Large intestine (tissue), 3 donors: Measurements from ENCODE around the gene SMAD7. TPM values are rescaled to one million over a fixed set of nuclear protein-coding genes. Genes with fewer than 3 reads are reported as not detected.

Experiments used
- DNase-seq, 2 donors: peaks; one replicate each; pipeline versions ENCODE4 v3.0.0 to v3.0.0-alpha.2; 2013
- H3K27ac ChIP-seq: one replicate; pipeline ENCODE4 v1.5.1; 2013; ENCODE audit warnings: low read length
- H3K27me3 ChIP-seq: 2 replicates; pipeline ENCODE4 v1.6.1; 2013; ENCODE audit warnings: low read length; ENCODE audit not compliant: control insufficient read depth, insufficient read depth
- H3K36me3 ChIP-seq: 2 replicates; pipeline ENCODE4 v1.6.1; 2013; ENCODE audit warnings: low read length; ENCODE audit not compliant: control insufficient read depth, insufficient read depth
- H3K4me1 ChIP-seq: one replicate; pipeline ENCODE4 v1.6.1; 2013; ENCODE audit warnings: low read length; ENCODE audit not compliant: control insufficient read depth, insufficient read depth
- H3K4me3 ChIP-seq: one replicate; pipeline ENCODE4 v1.5.1; 2013; ENCODE audit warnings: low read length
- H3K9me3 ChIP-seq: one replicate; pipeline ENCODE4 v1.6.1; 2013; ENCODE audit warnings: mild to moderate bottlenecking, low read depth, low read length, moderate library complexity; ENCODE audit not compliant: control insufficient read depth
- WGBS: methylation state at CpG from one replicate; pipeline ENCODE4 v1.1.5; 2013; ENCODE audit warnings: low lambda C conversion rate; ENCODE audit not compliant: insufficient coverage; 5-methylcytosine and 5-hydroxymethylcytosine counted together
- polyA plus RNA-seq: library from polyadenylated mRNA; unstranded; fragments of 120-200 nt; gene quantifications from one replicate; pipeline ENCODE4 v1.2.1, GENCODE V29; 2013

SMAD7 gene
- polyA plus RNA-seq, 1 donor, result 59.4 TPM

DNA sequence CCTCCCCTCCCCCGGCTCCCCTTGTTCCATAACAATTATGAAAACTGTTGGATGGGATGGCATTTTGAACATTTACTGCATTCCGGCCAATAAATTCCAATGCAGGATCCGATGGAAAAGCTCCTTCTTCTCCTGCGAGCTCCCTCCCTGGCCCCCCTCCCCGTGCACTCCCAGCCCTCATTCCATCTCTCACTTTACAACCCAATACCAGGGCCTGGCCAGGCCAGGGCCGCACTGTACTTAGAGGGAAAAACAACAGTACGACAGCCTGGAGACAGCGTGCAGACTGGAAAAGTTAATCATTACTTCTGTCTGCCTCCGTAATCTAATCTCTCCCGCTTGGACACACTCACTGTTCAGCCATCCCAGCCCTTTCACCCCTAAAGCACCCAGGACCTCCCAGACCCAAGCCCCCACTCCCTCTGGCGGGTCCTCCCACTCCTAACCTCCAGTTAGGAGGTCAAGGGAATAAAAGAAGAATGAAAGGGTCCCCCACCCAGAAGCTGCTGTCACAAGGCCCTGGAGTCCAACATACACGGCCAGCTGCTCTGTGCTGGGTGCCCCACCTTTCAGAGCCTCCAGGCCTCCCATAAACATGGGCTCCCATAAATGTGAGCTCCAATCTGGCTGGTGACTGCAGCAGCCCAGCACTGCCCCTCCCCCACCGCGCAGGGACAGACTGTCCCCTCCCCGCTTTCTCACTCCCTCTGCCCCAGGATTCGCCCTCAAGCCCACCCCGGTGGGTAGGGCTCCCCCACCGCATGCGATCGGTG is 20.6 kb downstream of the SMAD7 start:
- peak; percentile 92 to 98 for DNase-seq
- peaks cover 97% of the 10 kb centered on the region for H3K4me1 ChIP-seq
- no peaks in the 10 kb centered on the region for H3K27me3 ChIP-seq
- H3K27ac ChIP-seq, result peak overlapping the region; percentile 92
- no CpG with 5 or more reads among the region's 20 CpGs for WGBS
- peaks cover 29% of the 10 kb centered on the region for H3K36me3 ChIP-seq
- H3K9me3 ChIP-seq, result no peaks in the 10 kb centered on the region
- H3K4me3 ChIP-seq, result peak overlapping the region; percentile 18

DNA sequence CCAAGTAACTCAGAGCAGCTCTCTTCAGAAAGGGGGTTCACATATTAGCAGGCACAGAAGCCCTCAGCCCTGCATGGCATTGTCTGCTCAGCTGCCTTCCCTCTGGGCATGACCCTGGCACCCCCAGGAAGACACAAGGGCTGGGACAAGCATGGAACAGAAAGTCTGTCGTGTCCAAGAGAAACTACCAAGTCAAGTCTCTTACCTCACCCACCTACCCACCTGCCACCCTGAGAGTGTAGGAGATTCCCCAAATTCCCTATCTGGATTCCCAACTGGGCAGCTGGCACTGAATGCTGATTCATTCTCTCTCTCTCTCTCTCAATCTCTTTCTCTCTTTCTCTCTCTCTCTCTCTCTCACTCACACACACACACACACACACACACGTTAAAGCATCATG is 21.6 kb downstream of the SMAD7 start:
- no peak for DNase-seq
- peaks cover 97% of the 10 kb centered on the region for H3K4me1 ChIP-seq
- no peaks in the 10 kb centered on the region for H3K27me3 ChIP-seq
- no CpG with 5 or more reads among the region's 2 CpGs for WGBS
- H3K9me3 ChIP-seq, result no peaks in the 10 kb centered on the region
- H3K4me3 ChIP-seq, result peak overlapping the region; percentile 18
- H3K36me3 ChIP-seq, result peaks cover 24% of the 10 kb centered on the region
- H3K27ac ChIP-seq, result peak overlapping the region; percentile 92

DNA sequence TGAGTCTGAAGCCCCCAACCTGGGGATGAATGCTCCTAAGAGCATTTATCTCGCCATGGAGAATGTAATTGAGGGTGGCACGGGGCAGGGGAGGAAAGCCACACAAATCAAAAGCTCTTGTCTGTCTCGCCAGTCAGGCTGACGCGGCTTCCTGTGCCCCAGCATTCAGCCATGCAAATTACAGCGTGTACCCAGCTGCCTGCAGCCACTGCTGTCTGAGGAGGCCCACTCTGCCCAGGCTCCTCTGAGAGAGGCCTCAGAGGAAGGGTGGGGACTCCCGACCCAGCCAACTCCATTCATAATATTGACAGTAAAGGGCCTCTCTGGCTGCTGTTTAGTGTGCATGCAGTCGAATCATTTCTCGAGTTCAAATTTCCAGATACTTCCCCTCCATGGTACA is 22.0 kb downstream of the SMAD7 start:
- Histone ChIP-seq H3K27me3 (no peaks in the 10 kb centered on the region), H3K4me1 (peaks cover 96% of the 10 kb centered on the region), H3K36me3 (peaks cover 20% of the 10 kb centered on the region), H3K9me3 (no peaks in the 10 kb centered on the region), H3K27ac (peak overlapping the region; percentile 92), H3K4me3 (peak overlapping the region; percentile 18)
- DNase-seq, result peak in 1 of 2 donors; percentile 86
- no CpG with 5 or more reads among the region's 9 CpGs for WGBS

DNA sequence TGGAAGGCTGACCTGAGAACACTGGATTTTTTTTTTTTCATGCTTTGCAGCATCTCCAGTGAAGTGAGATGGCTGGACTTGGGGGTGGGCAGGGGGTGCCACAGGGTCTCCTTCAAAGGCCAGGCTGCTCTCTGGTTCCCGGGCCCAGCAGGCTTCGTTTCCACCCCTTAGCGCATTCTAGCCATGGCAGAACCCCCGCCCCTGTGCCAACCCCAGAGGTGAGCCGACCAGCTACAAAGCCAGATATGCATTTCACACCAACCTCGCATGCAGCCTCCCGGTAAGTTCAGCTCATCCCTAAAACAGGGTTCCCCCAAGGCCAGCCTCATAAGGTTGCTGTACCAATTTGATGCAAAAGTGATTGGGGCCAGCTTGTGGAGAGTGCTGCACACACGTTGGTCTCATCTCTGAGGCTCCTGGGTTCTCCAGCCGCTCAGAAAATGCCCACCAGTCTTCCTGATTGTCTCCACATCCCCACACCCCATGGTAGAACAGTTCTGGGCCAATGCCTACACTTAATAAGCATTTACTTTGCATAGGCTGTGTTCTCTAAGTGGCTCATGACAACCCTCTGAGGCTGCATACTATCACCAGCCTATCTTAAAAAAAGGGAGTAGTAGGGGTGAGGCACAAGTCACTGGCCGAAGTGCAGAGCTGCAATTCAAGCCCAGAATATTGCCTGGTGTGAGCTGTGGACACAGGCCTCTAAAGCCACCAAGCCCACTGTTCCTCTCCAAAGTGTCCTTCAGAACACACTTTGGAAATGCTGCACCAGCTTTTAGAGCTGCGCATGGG is 23.3 kb downstream of the SMAD7 start:
- no peak overlapping the region for H3K4me3 ChIP-seq
- no peaks in the 10 kb centered on the region for H3K9me3 ChIP-seq
- peaks cover 18% of the 10 kb centered on the region for H3K36me3 ChIP-seq
- whole genome bisulfite sequencing, result no CpG with 5 or more reads among the region's 11 CpGs
- peak overlapping the region; percentile 92 for H3K27ac ChIP-seq
- H3K4me1 ChIP-seq, result peaks cover 96% of the 10 kb centered on the region
- H3K27me3 ChIP-seq, result no peaks in the 10 kb centered on the region
- no peak for DNase-seq

DNA sequence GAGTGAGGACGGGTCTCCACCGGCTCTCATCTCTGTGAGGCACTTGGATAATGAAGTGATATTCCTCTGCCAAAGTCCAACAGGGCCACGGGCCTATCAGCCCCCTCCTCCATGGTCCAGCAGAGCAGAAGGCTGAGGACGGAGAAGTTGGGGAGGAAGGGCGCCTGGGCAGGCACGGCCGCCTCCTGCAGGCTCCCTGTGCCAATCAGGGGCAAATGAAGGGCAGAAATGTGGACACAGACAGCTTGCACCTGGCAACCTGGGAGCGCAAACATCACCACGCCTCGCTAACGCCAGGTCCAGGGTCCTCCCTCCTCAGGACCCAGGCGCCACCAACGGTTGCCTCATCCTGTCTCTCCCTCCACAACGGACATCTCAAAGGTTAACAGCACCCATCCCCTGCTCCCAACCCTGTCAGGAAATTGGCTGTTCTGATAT is 24.3 kb downstream of the SMAD7 start:
- DNase-seq, result peak; percentile 80 to 85
- Histone ChIP-seq H3K27ac (peak overlapping the region; percentile 92), H3K27me3 (no peaks in the 10 kb centered on the region), H3K4me1 (peaks cover 91% of the 10 kb centered on the region), H3K9me3 (no peaks in the 10 kb centered on the region), H3K4me3 (no peak overlapping the region), H3K36me3 (peaks cover 24% of the 10 kb centered on the region)
- WGBS, result no CpG with 5 or more reads among the region's 14 CpGs

DNA sequence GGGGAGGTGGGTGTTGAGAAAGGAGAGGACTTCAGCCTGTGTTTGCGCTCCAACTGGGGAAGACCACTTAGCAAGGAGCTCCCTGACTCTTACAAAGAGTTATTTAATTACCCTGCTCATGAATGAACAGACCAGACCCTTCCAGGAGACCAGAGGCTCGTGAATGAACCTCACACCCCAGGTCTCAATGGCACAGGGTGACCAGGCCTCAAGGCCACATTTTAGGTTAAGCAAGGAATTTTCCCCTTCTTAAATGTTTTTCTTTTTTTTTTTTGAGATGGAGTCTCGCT is 25.3 kb downstream of the SMAD7 start:
- Histone ChIP-seq H3K27me3 (no peaks in the 10 kb centered on the region), H3K9me3 (no peaks in the 10 kb centered on the region), H3K4me1 (peaks cover 83% of the 10 kb centered on the region), H3K27ac (peak overlapping the region; percentile 83), H3K36me3 (peaks cover 34% of the 10 kb centered on the region), H3K4me3 (no peak overlapping the region)
- DNase-seq, result no peak
- no CpG with 5 or more reads among the region's 3 CpGs for WGBS

DNA sequence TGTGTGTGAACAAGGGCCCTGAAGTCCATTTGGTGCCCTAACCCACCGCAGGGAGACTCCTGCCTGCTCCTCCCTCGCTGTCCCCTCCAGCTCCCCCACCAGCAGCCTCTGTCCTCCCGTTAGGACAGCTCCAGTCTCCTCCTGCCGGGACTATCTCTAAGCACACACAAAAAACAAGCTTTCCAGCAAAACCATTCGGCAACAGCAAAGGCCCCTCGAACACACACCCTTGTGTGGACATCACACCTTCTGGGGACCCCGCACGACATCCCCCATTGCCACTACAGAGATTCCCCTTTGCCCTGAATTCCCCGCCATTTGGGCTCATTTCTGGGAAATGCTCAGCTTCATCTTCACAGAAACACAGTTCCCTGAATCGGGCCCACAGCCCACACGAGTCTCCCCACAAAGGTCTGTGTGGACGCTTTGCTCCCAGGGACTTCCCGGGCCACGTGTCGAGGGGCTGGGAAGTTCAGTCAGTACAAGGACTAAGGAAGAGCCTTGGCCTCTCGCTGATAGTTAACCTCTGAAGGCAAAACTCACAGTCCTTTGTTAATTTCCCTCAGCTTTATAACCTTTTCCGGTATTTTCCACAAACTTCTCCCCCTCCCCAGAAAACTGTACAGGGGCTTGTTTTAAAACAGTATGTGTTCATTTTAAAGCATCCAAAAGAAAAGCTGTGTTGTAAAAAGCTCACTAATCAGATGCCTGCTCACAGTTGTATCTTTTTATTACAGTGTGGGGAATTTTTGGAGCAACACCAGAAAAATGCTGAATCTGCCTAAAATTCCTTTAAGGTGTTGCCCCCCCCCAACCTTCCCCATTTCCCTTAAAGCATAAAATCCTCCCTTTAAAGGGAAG is 25.9 kb downstream of the SMAD7 start:
- no CpG with 5 or more reads among the region's 17 CpGs for WGBS
- DNase-seq, result no peak
- Histone ChIP-seq H3K4me1 (peaks cover 79% of the 10 kb centered on the region), H3K36me3 (peaks cover 38% of the 10 kb centered on the region), H3K27ac (peak overlapping the region; percentile 83), H3K9me3 (no peaks in the 10 kb centered on the region), H3K4me3 (no peak overlapping the region), H3K27me3 (no peaks in the 10 kb centered on the region)

DNA sequence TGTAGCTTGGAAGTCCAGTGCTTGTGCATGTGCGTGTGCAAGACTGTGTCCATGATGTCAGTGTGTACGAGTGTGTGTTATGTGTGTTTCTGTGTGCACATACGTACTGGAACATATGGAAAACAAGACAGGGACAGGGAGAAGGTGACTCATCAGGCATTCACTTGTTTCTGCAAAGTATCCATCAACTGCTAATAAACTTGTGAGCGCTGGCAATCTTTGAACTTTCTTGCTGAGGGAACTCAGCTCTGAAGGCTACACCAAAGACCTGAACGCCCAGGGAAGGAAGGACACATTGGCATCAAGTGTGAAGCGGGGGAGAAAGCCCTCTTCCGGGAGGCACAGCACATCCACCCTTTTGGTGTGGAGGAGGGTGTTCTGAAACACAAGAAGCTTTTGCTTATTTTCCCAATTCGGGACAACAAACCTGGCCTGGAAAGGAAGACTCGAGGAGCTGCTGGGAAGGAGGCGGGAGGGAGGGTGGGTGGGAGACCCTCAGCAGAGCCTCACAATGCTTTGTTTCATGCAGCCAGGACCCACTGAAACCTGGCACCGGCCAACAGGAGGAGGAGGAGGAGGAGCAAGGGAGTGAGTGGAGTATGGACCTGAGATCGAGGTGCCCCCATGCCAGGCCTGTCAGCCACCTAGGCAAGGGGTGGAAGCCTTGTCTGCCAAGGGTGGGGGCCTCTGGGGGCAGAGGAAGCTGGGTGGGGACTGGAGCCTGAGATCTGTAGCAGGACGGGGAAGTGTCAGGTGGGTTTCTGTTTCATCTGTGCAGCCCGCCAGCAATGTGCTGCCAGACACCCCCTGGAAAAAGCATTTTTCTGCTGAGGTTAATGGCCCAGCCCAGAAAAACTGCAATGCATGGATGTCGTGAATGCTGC is 26.8 kb downstream of the SMAD7 start:
- Histone ChIP-seq H3K36me3 (peaks cover 45% of the 10 kb centered on the region), H3K9me3 (no peaks in the 10 kb centered on the region), H3K27ac (peak overlapping the region; percentile 83), H3K4me1 (peaks cover 70% of the 10 kb centered on the region), H3K4me3 (no peak overlapping the region), H3K27me3 (no peaks in the 10 kb centered on the region)
- WGBS, result no CpG with 5 or more reads among the region's 15 CpGs
- DNase-seq, result peak; percentile 67 to 82

DNA sequence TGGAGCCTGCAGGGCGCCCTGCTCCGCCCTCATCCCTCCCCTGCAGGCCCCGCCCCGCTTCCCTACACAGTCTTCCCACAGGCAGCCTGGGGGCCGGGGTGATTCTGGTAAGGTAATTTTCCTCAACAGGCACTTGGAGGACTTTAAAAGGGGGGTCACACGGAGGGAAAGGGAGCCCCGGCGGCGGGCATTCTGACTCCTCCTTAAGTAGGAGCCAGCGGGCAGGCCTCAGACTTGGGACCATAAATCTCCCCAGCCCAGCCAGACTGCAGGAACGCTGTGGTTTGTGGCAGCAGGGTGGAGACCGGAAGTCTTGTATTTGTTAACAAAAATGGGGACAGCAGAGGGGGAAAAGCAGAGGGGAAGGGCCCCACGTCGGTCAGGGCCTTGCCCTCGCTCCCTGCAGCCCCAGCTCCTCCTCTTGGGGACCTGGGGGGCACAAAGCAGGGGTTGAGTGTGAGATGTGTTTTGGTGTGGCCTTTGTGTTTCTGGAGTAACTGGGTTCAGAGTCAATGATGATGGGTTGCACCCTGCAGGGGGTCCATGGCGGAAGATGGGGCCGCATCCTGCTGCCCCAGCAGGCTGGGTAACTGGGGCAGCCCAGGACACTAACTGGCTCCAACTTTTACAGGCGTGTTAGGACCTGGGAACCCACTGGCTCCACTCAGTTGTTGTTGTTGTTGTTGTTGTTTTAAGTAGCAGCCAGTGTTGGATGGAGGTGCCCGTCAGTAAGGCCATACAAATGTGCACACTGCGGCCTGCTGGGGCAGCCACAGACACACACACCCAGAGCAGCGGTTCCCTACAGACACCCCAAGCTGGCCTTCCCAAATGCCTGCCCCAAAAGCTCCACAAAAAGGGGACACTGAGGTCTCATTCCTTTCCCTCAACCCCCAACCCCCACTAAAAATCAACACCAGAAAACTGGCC is 27.7 kb downstream of the SMAD7 start:
- DNase-seq, result peak; percentile 55 to 79
- Histone ChIP-seq H3K36me3 (peaks cover 48% of the 10 kb centered on the region), H3K27ac (peak overlapping the region; percentile 83), H3K4me3 (peak overlapping the region; percentile 3), H3K4me1 (peaks cover 61% of the 10 kb centered on the region), H3K9me3 (no peaks in the 10 kb centered on the region), H3K27me3 (no peaks in the 10 kb centered on the region)
- WGBS, result no CpG with 5 or more reads among the region's 21 CpGs
